GM21447 (cell line): ENCODE results near the gene CALM3.

Experiments used
- ATAC-seq: cut with Tn5 transposase; IDR thresholded peaks from one replicate; pipeline ENCODE4 v1.9.1; 2021; ENCODE audit not compliant: unreplicated experiment

Gene CALM3

GRCh38 chr19:46634656-46635218 lies 33.6 kb downstream of the CALM3 start:
- no peak for ATAC-seq

DNA sequence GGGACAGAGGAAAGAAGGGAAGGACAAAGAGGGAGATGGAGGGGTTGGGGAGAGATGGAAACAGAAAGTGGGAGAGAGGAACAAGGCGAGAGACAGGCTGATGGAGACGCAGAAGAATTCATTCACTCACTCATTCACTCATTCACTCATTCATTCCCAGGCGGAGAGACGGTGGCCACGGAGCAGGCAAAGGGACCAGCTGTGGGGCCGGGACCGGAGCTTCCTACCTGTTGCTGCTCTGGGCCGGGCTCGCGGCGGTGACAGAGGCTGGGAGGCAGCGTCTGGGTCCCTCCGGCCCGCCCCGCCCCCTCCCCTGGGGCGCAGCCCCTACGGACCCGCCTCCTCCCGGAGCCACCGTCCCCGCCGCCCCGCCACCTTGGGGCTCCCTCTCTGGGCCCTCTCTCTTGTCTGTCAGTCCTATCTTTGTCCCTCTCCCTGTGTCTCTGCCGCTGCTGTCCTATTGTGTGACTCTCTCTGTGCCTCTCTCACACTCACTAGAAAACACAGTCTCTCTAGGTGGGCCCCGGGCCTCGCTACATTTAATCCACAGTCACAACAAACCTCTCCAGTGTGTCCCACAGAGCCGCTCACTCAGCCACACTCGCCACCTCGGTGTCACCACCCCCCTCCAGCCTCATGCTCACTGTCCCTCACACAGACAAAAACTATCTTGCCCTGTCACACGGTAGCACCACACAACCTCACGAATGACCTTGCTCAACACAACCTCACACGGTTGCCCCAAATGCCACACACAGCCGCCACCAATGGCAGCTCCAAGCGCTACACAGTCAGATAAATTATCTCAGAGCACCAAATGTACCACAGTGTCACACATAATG lies 35.0 kb downstream of the CALM3 start, which contains the start of gene GNG8:
TSS of gene GNG8 (minus strand) at position 283 of the 842 bp plus-strand sequence. CDS start 1,520 bp downstream, outside the sequence.
- ATAC-seq, result no peak

DNA sequence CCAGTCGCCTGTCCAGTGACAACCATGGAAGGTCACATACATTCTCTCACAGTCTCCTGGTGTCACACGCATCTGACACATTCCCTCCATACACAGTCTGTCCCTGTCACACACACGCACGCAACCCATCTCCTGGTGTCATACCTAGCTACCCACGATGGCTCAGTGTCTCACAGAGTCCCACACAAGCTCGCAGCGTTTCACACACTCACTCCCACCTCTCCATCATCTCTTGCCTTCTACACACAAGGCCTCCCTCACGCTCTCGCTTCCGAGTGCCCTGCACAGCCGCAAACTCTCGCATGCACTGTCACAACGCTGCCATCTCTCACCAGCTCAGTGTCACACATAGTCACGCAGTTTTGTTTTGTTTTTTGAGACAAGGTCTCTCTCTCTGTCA lies 36.1 kb downstream of the CALM3 start:
- no peak for ATAC-seq

DNA sequence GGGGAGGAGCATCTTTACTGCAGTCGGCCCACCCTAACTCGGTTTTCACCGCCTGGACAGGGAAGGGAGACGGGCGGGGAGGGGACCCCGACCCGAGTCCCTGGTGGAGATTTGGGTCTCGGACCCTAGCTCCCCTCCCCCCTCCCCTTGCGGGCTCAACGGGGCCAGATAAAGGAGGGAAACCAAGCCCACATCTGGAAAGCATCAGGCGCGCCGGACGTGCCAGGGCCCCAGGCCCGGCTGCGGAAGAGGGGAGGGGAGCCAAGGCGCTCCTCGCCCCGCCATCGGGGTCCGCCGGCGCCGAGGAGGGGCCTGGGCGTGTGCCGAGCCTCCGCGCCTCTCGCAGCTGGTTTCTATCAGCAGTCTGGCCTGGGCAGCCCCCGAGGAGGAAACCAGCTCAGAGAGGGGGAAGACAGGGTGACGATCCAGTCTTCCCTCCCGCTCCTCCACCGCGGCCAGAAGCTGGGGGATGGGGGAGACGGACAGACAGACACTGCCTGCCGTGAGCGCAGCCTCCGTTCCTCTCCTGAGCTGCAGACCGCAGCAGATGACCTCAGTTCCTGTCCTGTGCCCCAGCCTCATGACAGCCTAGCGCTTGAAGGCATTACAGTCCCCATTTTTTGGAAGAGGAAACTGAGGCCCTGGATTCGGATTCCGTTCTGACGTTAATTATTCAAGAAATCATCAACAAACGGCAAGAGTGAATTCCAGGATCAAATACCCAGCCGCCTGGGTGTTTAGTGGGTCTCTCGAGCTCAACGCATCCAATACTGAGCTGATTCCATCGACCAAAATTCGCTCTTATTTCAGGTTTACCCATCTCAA lies 38.4 kb downstream of the CALM3 start:
- ATAC-seq, result no peak

DNA sequence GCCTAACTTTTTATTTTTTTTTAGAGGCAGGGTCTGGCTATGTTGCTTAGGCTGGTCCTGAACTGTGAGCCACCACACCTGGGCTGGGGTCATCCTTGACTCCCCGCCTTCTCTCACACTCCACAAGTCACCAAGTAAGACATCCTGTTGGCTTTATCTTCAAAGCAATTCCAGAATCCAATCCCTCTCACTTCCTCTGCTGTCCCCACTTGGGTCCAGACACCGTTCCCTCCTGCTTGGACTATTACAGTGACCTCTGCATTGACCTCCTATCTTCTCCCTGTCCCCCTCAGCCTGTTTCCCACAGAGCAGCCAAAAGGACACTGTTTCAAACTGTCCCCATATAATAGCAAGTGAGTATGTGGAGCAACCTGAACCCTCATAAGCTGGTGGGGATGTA lies 39.5 kb downstream of the CALM3 start:
- ATAC-seq, result no peak

GRCh38 chr19:46644720-46645119 lies 43.6 kb downstream of the CALM3 start:
- no peak for ATAC-seq

DNA sequence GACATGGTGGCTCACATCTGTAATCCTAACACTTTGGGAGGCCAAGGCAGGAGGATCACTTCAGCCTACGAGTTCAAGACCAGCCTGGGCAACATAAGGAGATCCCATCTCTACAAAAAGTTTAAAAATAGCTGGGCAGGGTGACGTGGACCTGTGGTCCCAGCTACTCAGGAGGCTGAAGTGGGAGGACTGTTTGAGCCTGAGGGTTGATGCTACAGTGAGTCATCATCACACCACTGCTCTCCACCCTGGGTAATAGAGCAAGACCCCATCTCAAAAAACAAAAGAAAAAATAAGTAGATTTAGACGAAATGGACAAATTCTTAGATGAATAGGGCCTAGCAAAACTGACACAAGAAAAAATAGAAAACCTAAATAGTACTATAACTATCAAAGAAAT lies 45.3 kb downstream of the CALM3 start:
- ATAC-seq, result no peak

- ATAC-seq, result no peak
Measured at GRCh38 chr19:46648060-46648960, 47.2 kb downstream of the CALM3 start.

- ATAC-seq, result no peak
Measured at GRCh38 chr19:46648961-46649960, 48.1 kb downstream of the CALM3 start.

GRCh38 chr19:46650445-46650844 lies 49.3 kb downstream of the CALM3 start:
- ATAC-seq, result no peak

DNA sequence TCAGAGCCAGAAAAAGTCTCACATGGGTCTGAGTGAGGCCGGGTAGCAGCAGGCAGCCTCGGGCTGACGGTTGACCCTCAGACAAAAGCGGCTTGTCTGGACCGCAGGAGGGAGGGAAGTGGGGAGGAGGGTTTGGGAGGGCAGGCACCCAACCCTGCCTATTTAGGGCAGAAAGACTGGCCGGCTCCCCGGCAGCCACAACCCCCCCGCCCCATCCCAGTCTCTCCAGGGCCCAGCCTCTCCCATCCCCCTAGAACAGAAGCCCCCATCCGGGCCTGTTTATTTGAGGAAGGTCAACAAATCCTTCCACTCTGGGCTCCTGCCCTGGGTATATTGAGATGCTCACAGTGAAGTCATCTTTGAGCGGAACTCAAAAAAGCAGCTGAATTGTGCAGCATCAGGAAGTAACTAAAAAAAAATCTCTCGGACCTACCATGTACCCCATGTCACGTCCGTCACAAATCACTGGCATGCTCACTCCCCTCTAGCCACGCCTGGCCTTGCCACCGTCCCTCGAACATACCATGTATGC lies 53.6 kb downstream of the CALM3 start:
- no peak for ATAC-seq

DNA sequence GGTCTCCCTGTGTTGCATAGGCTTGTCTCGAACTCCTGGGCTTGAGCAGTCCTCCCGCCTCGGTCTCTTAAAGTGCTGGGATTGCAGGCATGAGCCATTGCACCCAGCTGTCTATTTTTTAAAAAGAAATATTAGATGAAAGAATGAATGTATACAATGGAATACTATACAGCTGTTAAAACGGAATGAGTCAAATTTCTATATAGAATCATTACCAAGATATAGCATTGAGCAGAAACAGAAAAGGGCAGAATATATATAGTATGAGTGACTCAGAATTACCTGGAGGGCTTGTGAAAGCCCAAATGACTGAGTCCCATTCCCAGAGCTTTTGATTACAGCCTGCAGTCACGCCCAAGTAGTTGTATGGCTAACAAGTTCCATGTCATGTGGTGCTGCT lies 55.4 kb downstream of the CALM3 start:
- ATAC-seq, result no peak

DNA sequence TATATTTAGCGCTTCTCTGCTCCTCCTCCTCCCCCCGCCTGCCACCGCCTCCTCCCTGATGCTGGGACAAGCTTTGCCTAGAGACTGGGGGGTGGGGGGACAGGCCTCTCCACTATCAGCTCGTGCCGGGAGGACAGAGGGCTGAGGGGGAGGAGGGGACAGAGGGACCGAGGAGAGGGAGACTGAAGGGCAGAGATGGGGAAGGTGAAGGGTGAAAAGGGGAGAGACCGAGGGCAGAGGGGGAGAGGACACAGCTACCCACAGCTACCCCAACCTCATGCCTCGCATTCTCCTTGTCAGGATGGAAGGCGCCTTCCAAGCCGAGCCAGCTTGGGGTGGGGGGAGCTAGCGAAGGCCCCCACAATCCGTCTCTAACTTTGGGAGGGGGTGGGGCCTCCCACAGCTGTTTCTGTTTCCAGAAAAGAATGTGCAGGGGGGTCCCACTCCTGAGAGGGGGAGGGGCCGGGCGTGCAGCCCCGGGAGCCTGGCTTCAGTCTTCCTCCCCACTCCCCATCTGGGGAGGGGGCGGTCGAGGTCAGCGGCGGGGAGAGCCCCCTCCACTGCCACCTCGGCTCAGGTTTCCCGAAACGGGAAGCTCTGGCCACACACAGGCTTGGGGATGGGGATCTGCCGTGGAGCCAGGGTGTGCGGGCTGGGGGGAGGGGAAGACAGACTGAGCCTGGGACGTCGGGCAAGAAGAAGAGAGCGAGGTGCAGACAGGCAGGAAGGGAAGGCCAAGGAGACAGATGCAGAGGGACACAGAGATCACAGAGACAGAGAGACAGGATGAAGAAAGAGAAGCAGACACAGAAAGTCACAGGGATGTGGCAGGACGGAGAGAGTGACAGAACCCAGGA lies 58.2 kb downstream of the CALM3 start:
- no peak for ATAC-seq

DNA sequence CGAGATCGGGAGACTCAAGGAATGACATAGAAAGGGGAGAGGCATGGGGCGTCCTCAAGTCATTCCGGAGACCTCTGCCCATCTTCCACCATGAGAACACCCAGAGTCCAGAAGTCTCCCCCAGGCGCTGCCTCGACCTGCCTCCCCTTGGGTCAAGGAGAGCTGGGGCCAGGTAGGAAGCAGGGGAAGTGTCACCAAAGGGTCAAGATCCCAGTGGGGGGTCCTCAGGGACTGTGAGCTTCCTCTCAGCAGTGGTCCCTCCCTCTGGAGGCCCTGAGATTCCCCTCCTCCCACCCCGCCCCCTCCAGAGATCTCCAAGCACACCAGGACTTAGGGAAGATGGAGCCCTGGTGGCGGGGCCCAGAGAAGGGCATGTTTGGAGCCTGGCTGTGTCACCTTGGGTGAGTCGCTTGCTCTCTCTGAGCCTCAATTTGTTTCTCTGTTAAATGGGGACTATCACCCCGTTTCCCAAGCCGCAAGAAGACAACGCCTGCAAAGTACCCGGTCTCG lies 58.9 kb downstream of the CALM3 start:
- no peak for ATAC-seq
